HG02870 (cell line): Measurements from ENCODE around the gene TRAF1.

Experiments
- ATAC-seq: cut with Tn5 transposase; IDR thresholded peaks from one replicate; pipeline ENCODE4 v1.9.1; 2021; ENCODE audit warnings: mild to moderate bottlenecking, moderate library complexity; ENCODE audit not compliant: unreplicated experiment

TRAF1 gene

GRCh38 chr9:120924698-120925534, 1.7 kb downstream of the TRAF1 start:
- ATAC-seq: no peak

- no peak for ATAC-seq
Measured at GRCh38 chr9:120923620-120924328, 2.8 kb downstream of the TRAF1 start.

- ATAC-seq: no peak
Measured at GRCh38 chr9:120922404-120923195, 4.0 kb downstream of the TRAF1 start.

- no peak for ATAC-seq
Measured at GRCh38 chr9:120921661-120922181, 4.9 kb downstream of the TRAF1 start.

GRCh38 chr9:120920806-120921178, 5.8 kb downstream of the TRAF1 start:
- ATAC-seq: no peak

GRCh38 chr9:120919843-120920805, 6.5 kb downstream of the TRAF1 start:
- ATAC-seq: no peak

GRCh38 chr9:120918931-120919842, 7.4 kb downstream of the TRAF1 start:
- ATAC-seq: no peak

- no peak for ATAC-seq
Measured at GRCh38 chr9:120917929-120918762, 8.4 kb downstream of the TRAF1 start.

GRCh38 chr9:120916991-120917880, 9.4 kb downstream of the TRAF1 start:
- ATAC-seq: no peak

- no peak for ATAC-seq
Measured at GRCh38 chr9:120916588-120916987, 10.0 kb downstream of the TRAF1 start.

- ATAC-seq: no peak
Measured at GRCh38 chr9:120915854-120916470, 10.6 kb downstream of the TRAF1 start.

GRCh38 chr9:120914953-120915352, 11.6 kb downstream of the TRAF1 start:
- ATAC-seq: no peak

GRCh38 chr9:120914396-120914795, 12.2 kb downstream of the TRAF1 start:
- no peak for ATAC-seq

GRCh38 chr9:120913647-120914264, 12.8 kb downstream of the TRAF1 start:
- no peak for ATAC-seq

- no peak for ATAC-seq
Measured at GRCh38 chr9:120912958-120913646, 13.5 kb downstream of the TRAF1 start.
